Smooth muscle cell of the brain vasculature (primary cell): ENCODE data around the gene ISCA2.
A peak's percentile ranks its signal among the peaks of the same experiment; 100 is the strongest.

Source experiments
- DNase-seq: peaks from one replicate; pipeline ENCODE4 v3.0.0-alpha.2; 2012; ENCODE audit warnings: low read depth, low spot score

ISCA2 gene

GRCh38 chr14:74508292-74508731, 14.7 kb downstream of the ISCA2 start:
- DNase-seq: no peak

DNA sequence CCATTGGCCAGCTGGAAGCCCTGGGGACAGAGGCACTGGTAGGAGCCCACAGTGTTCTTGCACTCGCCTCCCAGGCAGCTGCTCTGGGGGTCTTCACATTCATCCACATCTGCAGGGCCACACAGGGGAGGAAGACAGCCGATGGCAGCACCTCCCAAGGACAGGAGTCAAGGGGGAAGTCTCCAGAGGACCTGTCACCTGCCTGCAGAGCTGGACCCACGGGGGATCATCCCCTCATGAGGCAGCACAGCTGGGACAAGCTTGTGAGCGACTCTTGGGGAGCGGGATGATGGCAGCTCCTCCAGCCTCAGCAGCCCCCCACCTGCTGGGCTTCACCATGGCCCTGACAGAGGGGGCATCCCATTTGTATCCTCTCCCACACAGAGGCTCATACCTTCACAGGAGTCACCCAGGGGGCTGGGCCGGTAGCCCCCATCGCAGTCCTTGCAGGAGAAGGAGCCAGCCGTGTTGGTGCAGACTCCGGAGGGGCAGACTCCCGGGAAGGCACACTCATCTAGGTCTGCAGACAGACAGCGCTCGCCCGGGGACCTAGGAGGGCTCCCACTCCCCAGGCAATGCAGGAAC, 15.4 kb downstream of the ISCA2 start:
- DNase-seq: no peak

GRCh38 chr14:74509587-74510222, 16.1 kb downstream of the ISCA2 start:
- no peak for DNase-seq

- no peak for DNase-seq
Measured at GRCh38 chr14:74510223-74510931, 16.8 kb downstream of the ISCA2 start.

DNA sequence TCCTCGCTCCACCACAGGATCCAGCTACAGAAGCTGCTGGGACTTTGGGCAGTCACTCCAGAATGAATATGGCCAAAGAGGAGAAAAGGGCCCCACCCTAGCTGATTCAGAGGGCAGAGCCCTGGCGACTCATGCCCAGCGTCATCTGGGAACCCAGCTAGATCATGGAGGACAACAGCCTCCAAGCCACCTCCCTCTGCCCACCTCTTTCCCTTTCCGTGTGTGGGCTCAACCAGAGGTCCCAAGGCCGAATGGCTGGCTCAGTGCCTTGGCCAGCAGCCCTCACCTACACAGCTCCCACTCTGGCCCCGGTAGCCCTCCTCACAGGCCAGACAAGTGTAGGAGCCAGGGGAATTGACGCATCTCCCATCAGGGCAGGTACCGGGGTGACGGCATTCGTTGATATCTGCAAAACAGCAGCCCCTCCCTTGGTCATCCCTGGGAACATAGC, 17.4 kb downstream of the ISCA2 start:
- DNase-seq: no peak

DNA sequence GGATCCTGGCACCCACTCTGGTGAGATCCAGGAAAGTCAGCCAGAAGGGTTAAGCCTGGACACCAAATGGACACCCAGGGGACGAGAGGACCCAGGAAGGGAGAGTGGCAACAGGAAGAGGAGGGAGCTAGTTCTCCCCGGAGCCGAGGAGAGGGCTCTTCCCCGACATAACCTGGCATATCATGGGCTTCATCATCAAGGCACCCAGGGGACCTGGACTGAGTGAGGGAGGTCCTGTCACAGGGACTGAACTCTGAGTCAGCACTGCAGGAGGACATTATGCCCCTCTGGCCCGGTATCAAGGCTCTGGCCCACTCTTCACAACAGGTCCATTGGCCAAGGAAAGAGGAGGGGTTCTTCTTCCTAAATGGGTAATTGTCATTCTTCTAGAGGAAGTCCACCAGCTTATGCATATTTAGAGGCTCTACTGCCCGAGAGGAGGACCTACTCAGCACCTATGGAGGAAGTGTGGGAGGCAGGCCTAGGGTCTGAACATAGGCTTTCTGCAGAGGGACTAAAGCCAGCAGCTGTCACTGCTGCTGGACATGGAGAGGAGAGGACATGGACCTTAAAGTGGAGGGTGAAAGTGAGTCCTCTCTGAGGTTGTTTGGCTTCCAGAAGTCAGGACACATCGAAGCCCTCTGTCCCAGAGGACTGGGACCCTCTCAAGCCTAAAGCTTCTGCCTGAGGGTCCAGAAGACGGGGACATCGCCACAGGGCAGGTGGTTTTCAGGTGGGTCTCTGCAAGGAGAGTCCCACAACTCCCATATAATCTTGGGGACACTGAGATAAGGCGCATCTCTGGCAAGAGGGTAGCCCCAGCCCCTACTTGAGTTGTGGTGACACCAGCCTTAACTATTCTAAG, 18.6 kb downstream of the ISCA2 start:
- no peak for DNase-seq

DNA sequence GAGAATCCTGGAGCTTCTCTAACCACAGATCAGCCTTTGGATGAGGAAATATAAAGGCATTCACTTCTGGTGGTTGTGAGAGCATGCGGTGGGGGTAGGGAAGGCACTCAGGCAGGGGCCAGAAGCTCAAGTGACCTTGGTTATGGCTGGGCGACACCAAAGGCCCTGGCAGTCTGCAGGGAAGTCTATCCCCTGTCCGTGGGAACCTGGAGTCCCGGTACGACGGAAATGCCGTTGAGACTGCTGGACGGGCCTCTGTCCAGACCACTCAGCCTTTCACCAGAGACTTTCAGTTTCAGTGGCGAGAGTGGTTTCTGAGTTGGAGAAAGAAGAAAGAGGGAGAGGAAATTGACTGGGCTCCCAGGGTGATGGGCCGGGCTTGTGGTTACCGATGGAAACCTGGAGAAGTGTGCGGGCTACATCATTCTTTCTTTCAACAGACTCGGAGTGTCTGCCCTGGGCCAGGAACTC, 20.9 kb downstream of the ISCA2 start:
- peak; percentile 51 for DNase-seq

DNA sequence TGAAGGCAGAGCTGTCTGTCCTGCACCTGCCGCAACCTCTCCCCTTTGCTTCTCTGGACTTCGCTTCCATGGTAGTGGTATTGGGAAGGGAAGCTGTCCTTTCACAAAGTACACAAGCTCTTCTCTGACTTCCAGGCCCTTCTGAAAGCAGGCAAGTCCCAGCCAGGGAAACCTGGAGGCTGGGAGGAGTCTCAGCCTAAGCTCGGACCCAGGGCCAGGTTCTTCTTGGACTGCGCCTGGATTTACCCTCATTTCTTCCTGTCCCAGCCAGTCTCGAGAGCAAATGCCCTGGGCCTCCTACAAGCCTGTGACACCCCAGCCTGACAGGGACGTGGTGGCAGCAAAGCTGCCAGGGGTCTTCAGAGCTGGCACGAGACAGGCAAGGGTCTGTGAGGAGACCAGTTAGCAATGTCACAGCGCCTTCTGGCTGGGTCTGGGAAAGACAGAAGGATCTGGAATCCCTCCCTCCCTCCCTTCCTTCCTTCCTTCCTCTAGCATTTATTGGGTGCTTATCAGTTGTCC, 22.4 kb downstream of the ISCA2 start:
- DNase-seq: no peak

DNA sequence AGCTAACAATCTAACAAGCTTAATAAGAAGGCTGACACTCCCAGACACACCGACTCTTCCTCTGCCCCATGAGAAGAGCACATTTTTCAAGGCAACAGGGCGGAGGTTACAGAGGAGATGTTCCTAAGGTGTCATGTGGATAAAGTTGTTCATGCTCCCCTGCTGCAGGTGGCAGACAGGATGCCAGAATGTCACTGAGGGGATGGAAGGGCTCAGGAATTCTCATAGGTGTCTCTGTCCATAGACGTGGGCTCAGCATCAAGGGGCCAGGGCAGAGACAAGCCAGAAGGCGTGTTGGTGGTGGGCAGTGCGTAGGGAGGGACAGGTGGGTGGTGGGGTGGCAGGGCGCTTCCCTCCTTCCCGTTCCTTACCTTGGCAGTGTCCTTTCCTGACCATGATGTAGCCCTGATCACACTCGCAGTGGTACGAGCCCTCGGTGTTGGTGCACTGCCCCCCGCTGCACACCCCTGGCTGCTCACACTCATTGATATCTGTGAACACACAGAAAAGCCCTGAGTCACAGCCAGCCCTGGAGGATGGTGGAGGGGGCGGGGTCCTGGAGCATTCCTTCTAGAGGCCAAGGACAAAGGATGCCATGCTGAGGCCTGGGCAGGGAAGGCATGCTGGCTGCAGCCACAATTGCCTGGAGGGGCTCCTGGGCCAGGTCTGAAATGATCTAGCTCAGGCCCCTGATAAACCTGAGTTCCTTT, 23.0 kb downstream of the ISCA2 start:
- no peak for DNase-seq

- DNase-seq: no peak
Measured at GRCh38 chr14:74517731-74518130, 24.2 kb downstream of the ISCA2 start.

- DNase-seq: no peak
Measured at GRCh38 chr14:74518221-74518620, 24.7 kb downstream of the ISCA2 start.

- DNase-seq: no peak
Measured at GRCh38 chr14:74519316-74520074, 25.9 kb downstream of the ISCA2 start.

- no peak for DNase-seq
Measured at GRCh38 chr14:74521756-74522155, 28.2 kb downstream of the ISCA2 start.

- no peak for DNase-seq
Measured at GRCh38 chr14:74522740-74523139, 29.2 kb downstream of the ISCA2 start.

GRCh38 chr14:74524076-74524811, 30.7 kb downstream of the ISCA2 start:
- DNase-seq: no peak

- DNase-seq: no peak
Measured at GRCh38 chr14:74524812-74525135, 31.2 kb downstream of the ISCA2 start.

DNA sequence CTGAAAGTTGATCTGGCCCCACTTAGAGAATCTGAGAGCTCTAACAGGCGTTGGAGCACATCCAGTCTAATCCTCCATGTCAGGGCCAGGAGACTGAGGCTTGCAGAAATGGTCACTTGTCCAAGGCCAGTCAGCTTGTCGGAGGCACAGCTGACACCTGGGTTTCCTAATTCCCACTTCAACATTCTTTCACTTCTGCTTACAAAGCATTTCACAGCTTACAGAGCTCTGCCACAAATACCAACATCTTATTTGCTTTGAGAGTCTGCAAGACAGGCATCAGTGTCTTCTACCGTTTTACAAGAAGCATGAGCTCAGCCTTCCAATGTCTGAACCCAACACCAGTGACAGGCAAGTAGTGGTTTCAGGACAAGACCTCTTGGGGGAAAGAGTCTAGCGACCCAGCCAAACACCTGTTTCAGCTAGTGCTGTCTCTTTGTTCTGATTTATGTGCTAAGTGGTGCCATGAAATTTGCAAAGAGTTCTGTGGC, 31.8 kb downstream of the ISCA2 start:
- no peak for DNase-seq

GRCh38 chr14:74526854-74527585, 33.5 kb downstream of the ISCA2 start:
- no peak for DNase-seq
